Epithelial cell of proximal tubule (primary cell): ENCODE results near the gene BRIP1. TPM values are rescaled to one million over a fixed set of nuclear protein-coding genes. Genes with fewer than 3 reads are reported as not detected.

Source experiments
- DNase-seq: peaks from one replicate; pipeline ENCODE4 v3.0.0-alpha.2; 2011; ENCODE audit warnings: low read depth
- H3K4me3 ChIP-seq: 2 replicates; pipeline ENCODE4 v1.5.1; 2011; ENCODE audit warnings: low read depth, mild to moderate bottlenecking, low read length
- total RNA-seq: library from RNA; depleted of rRNA; stranded (reverse); fragments of >200 nt; gene quantifications from 2 replicates; pipeline ENCODE4 v1.2.3, GENCODE V29; 2015
- TF ChIP-seq, protein P1 (sequence below): conservative IDR thresholded peaks from 2 replicates; pipeline ENCODE4 v1.5.1; 2012; ENCODE audit warnings: low read depth, mild to moderate bottlenecking, low read length

BRIP1 gene
- total RNA-seq, 1 donor from 2014 or later = 12.6 TPM

DNA sequence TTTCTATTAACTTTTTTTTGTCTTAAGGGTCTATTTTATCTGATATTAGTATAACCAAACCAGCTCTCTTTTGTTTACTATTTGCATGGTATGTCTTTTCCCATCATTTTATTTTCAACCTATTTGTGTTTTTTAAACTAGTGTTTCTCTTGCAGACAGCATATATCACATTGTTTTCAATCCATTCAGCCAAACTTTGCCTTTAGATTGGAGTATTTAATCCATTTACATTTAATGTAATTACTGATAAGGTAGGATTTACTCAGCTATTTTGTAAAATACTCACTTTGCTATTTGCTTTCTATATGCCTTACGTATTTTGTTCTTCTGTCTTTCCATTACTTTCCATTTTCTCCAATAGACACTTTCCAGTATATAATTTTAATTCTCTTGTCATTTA lies 164.3 kb downstream of the BRIP1 start:
- TF ChIP-seq, protein P1, sequence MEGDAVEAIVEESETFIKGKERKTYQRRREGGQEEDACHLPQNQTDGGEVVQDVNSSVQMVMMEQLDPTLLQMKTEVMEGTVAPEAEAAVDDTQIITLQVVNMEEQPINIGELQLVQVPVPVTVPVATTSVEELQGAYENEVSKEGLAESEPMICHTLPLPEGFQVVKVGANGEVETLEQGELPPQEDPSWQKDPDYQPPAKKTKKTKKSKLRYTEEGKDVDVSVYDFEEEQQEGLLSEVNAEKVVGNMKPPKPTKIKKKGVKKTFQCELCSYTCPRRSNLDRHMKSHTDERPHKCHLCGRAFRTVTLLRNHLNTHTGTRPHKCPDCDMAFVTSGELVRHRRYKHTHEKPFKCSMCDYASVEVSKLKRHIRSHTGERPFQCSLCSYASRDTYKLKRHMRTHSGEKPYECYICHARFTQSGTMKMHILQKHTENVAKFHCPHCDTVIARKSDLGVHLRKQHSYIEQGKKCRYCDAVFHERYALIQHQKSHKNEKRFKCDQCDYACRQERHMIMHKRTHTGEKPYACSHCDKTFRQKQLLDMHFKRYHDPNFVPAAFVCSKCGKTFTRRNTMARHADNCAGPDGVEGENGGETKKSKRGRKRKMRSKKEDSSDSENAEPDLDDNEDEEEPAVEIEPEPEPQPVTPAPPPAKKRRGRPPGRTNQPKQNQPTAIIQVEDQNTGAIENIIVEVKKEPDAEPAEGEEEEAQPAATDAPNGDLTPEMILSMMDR = no peak
- DNase-seq = no peak
- H3K4me3 ChIP-seq = no peak overlapping the region

DNA sequence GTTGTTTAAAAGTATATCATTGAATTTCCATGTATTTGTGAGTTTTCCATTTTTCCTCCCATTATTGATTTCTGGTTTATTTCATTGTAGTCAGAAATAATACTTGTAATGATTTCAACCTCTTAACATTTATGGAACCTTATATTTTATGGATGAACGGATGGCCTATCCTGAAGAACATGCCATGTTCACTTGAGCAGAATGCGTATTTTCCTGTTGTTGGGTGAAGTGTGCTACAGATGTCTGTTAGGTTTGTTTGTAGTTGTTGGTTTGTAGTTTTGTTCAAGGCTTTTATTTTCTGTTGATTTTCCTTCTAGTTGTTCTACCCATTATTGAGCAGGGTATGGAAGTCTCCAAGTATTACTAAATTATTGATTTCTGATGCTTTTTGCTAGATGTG lies 165.1 kb downstream of the BRIP1 start:
- no peak for DNase-seq
- TF ChIP-seq, protein P1 = no peak
- no peak overlapping the region for H3K4me3 ChIP-seq

DNA sequence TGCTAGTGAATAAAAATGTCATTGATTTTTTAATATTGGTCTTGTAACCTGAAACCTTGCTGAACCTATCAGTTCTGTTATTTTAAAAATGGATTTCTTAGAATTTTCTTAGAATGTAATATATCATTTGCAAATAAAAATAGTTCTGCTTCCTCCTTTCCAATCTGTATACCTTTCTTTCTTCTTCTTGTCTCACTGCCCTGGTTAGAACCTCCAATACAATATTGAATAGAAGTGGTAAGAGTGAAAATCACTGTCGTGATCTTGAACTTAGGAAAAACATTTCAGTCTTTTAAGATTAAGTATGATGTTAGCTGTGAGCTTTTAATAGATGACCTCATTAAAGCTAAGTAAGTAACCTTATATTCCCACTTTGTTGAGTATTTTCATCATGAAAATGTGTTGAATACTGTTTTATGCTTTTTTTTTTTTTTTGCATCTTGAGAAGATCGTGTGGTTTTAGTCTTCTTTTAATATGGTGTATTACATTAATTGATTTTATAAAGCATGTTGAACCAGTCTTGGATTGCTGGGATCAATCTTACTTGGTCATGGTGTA lies 167.5 kb downstream of the BRIP1 start:
- TF ChIP-seq, protein P1 = no peak
- no peak for DNase-seq
- H3K4me3 ChIP-seq = no peak overlapping the region

DNA sequence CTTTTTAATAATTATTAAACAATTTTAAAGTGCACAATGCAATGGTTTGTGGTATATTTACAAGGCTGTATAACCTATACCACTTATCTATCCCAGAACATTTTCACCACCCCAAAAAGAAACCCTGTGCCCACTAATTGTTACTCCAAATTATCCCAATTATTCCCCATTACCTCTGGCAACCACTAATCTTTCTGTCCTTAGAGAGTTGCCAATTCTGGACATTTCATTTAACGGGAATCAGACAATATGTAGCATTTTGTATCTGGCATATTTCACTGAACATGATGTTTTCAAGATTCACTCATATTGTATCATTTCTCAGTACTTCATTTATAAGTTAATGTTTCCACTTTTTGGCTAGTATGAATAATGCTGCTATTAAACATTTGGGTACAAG lies 169.2 kb downstream of the BRIP1 start:
- DNase-seq = no peak
- TF ChIP-seq, protein P1 = no peak
- no peak overlapping the region for H3K4me3 ChIP-seq

DNA sequence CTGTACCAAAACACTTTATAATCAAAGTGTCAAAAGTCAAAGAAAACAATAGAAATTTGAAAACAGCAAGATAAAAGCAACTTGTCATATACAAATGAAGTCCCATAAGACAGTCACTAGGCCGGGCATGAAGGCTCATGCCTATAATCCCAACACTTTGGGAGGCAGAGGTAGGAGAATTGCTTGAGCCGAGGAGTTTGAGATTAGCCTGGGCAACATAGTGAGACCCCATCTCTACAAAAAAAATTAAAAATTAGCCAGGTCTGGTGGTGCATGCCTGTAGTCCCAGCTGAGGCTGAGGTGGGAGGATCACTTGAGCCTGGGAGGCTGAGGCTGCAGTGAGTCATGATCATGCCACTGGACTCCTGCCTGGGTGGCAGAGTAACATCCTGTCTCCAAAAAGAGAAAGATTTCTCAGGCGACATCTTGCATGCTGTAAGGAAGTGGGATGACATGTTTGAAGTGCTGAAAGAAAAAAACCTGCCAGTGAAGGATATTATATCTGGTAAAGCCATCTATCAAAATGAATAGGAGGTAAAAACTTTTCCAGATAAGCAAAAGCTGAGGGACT lies 173.6 kb downstream of the BRIP1 start:
- H3K4me3 ChIP-seq = no peak overlapping the region
- DNase-seq = no peak
- TF ChIP-seq, protein P1 = no peak

DNA sequence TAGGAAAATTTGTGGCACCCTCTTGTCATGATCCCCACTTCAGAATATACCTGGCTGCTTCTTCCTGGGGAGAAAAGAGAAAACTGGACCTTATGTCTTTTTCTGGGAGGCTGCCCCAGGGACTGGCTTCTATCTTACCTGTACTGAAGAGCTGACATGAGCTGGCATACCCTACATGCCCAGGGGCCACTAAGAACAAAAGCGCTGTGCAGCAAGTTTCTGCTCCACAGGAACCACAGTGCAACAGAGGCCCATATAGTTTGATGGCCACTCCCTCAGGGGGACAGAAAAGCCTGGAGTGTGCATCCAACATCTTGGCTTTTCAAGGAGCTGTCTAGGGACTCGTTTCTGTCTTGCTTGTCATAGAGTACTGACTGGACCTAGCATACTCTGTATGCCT lies 175.6 kb downstream of the BRIP1 start:
- TF ChIP-seq, protein P1 = no peak
- DNase-seq = no peak
- H3K4me3 ChIP-seq = no peak overlapping the region

DNA sequence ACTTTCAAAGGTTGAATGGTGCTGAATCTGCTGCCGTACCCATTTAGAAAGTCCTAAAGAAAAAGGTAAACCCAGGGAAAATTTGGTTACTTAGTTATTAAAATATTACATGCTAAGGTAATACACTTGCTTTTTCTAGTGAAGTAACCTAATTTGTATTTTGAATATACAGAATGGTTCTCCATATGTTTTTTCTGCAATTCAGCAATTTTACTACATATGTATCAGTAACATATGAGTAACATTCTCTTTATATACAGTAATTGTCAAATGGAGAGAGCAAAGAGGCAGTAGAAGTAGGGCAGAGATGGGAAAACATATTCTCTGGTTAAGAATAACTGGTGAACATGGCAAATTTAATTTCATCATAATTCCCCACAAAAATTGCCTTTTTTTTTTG lies 177.2 kb downstream of the BRIP1 start:
- TF ChIP-seq, protein P1 = no peak
- DNase-seq = no peak
- H3K4me3 ChIP-seq = no peak overlapping the region
